ENCODE measurements around the gene ZG16.

The ZG16 gene

DNA sequence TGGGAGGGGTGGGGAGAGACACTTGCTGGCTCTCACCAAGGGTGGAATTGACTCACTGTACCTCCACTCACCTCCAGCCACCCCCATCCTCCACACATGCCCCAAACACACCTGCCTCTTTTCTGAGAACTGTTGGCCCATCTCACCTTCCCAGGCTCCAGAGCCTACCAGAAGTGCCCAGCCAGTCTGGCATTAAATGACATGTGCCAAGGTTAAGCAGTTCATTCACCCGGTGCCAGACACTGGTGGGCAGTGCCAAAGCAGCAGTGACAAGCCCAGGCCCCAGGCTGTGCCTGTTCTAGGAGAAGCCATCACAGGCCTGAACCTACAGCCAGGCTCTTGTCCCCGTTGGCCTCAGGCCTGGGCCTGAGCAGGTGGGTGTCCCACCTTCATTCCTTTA lies 53.4 kb downstream of the ZG16 start:
- DNase-seq = no peak

All from activated naive CD4-positive, alpha-beta T cell treated with Interleukin-2 at 50 U/mL for 16 hours (primary cell).